ENCODE measurements around the gene BLOC1S5. TPM values are rescaled to one million over a fixed set of nuclear protein-coding genes. Genes with fewer than 3 reads are reported as not detected.

The BLOC1S5 gene
- total and polyA plus RNA-seq, 9 of the 15 experiments (the other 6 are each of a cell fraction or from before 2014, with no cell fraction given), result 8.5 to 41.0 (median 27.7) TPM

DNA sequence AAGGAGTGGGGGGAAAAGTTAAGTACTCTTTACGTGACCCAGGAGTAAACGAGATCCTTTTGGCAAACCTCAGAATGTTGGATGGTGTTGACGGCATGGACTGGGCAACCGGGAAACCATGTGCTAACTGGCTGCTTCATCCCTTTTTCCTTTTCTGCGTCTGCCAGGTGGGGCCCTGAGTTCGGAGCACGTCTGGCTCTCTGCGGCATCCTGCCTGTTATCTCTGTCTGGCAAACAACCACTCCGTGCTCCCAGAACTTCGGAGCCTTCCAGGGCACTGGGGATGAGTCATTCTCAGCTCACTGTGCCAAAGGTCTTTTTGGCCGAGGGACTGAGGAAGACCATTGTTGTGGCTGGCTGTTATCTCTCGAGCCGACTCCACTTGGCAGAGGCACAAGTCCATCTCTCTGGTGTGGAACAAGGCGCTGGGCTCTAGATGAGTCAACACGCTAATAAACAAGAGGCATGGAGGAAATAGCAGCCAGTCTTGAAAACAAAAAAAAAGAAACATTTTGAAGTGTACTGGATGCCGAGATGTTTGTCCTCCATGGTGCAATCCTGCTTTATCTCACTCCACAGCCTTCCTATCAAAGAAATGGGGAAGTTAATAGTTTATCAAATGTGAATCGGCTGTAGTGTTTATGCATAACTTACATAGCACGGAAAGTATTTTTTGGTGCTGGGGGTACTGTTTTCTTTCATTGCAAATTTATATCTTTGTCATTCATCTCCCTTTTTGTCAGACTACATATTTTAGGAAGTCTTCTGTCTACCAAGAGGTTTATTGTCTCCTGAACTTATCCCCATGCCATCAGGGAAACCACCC lies 89.0 kb downstream of the BLOC1S5 start (continued):
- TF ChIP-seq CREM (IDR thresholded peaks at IDR 0.05; ENCODE audit: low read depth), result peak; percentile 76
- TF ChIP-seq FOXJ2 (tag; IDR thresholded peaks at IDR 0.05), result peak; percentile 83
- no peak for TF ChIP-seq GTF2A2 (tag; IDR thresholded peaks at IDR 0.05)
- TF ChIP-seq XRCC5 (IDR thresholded peaks at IDR 0.05; ENCODE audit: low read depth, low read length), result peak; percentile 47; the same call in 1 of the 2 replicates
- peak; percentile 77; the same call in 1 of the 2 replicates for TF ChIP-seq POLR2AphosphoS5 (IDR thresholded peaks at IDR 0.05; ENCODE audit: control insufficient read depth, insufficient read depth, low read depth, low read length)
- TF ChIP-seq, protein P1, sequence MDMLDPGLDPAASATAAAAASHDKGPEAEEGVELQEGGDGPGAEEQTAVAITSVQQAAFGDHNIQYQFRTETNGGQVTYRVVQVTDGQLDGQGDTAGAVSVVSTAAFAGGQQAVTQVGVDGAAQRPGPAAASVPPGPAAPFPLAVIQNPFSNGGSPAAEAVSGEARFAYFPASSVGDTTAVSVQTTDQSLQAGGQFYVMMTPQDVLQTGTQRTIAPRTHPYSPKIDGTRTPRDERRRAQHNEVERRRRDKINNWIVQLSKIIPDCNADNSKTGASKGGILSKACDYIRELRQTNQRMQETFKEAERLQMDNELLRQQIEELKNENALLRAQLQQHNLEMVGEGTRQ (CRISPR knock-in tag; IDR thresholded peaks at IDR 0.05), result no peak
- 0 out of 2 replicates have a peak, but pooled peaks have one; percentile 50 for TF ChIP-seq ZNF175 (CRISPR knock-in tag; IDR thresholded peaks at IDR 0.05; ENCODE audit: low read depth)
- TF ChIP-seq ZEB2 (IDR thresholded peaks at IDR 0.05), result peak; percentile 92
- TF ChIP-seq, protein P2, sequence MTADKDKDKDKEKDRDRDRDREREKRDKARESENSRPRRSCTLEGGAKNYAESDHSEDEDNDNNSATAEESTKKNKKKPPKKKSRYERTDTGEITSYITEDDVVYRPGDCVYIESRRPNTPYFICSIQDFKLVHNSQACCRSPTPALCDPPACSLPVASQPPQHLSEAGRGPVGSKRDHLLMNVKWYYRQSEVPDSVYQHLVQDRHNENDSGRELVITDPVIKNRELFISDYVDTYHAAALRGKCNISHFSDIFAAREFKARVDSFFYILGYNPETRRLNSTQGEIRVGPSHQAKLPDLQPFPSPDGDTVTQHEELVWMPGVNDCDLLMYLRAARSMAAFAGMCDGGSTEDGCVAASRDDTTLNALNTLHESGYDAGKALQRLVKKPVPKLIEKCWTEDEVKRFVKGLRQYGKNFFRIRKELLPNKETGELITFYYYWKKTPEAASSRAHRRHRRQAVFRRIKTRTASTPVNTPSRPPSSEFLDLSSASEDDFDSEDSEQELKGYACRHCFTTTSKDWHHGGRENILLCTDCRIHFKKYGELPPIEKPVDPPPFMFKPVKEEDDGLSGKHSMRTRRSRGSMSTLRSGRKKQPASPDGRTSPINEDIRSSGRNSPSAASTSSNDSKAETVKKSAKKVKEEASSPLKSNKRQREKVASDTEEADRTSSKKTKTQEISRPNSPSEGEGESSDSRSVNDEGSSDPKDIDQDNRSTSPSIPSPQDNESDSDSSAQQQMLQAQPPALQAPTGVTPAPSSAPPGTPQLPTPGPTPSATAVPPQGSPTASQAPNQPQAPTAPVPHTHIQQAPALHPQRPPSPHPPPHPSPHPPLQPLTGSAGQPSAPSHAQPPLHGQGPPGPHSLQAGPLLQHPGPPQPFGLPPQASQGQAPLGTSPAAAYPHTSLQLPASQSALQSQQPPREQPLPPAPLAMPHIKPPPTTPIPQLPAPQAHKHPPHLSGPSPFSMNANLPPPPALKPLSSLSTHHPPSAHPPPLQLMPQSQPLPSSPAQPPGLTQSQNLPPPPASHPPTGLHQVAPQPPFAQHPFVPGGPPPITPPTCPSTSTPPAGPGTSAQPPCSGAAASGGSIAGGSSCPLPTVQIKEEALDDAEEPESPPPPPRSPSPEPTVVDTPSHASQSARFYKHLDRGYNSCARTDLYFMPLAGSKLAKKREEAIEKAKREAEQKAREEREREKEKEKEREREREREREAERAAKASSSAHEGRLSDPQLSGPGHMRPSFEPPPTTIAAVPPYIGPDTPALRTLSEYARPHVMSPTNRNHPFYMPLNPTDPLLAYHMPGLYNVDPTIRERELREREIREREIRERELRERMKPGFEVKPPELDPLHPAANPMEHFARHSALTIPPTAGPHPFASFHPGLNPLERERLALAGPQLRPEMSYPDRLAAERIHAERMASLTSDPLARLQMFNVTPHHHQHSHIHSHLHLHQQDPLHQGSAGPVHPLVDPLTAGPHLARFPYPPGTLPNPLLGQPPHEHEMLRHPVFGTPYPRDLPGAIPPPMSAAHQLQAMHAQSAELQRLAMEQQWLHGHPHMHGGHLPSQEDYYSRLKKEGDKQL (CRISPR knock-in tag; IDR thresholded peaks at IDR 0.05; ENCODE audit: borderline replicate concordance), result no peak
- no peak for TF ChIP-seq STAT5B (CRISPR knock-in tag; IDR thresholded peaks at IDR 0.05)
- no peak for TF ChIP-seq MIER1 (IDR thresholded peaks at IDR 0.05; ENCODE audit: low read depth)
- no peak for TF ChIP-seq LARP7 (IDR thresholded peaks at IDR 0.05)
- peak; percentile 97 for TF ChIP-seq ARID1B (IDR thresholded peaks at IDR 0.05)
- TF ChIP-seq CEBPG (CRISPR knock-in tag; IDR thresholded peaks at IDR 0.05), result peak; percentile 59
- peak in 1 of 2 experiments; percentile 70; a peak in 1 of 4 replicates for TF ChIP-seq CEBPG (tag; conservative IDR thresholded peaks at IDR 0.05 in 1 of 2, IDR thresholded peaks at IDR 0.05 in 1 of 2)
